ENCODE results near the gene SH3PXD2A.

GRCh38 chr10:103896225-103896624 lies 40.8 kb upstream of the SH3PXD2A start:
- TF ChIP-seq CTCF (IDR thresholded peaks at IDR 0.05) (no peak), POLR2A (IDR thresholded peaks at IDR 0.05) (no peak), POLR2AphosphoS5 (IDR thresholded peaks at IDR 0.05; ENCODE audit: insufficient read depth in 1 of 2, low read depth in 1 of 2) (no peak)
